IPS-18c (cell line): ENCODE results near the gene LLGL2.

ENCODE experiments used
- H3K4me3 ChIP-seq: 2 replicates; pipeline ENCODE4 v1.7.0; 2013; ENCODE audit warnings: low read depth, mild to moderate bottlenecking, low read length, moderate library complexity; ENCODE audit not compliant: insufficient read depth
- H3K9me3 ChIP-seq: one replicate; pipeline ENCODE4 v1.6.1; 2013; ENCODE audit warnings: mild to moderate bottlenecking, low read length, moderate library complexity; ENCODE audit not compliant: control insufficient read depth, insufficient read depth

The LLGL2 gene

DNA sequence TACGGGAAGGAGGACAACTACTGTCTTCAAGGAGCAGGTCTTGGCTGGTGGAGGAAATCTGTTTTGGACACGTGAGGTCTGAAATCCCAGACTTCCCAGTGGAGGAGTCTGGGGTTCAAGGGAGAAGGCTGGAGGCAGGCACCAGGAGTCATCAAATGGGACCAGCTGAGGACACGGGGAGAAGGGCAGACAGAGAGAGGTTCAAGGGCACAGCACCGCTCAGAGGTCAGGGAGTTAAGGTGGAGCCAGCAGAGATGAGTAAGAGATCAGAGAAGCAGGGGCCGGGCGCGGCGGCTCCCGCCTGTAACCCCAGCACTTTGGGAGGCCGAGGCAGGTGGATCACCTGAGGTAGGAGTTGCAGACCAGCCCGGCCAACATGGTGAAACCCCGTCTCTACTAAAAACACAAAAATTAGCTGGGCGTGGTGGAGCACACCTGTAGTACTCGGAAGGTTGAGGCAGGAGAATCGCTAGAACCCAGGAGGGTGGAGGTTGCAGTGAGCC is 97.3 kb downstream of the LLGL2 start:
- Histone ChIP-seq H3K9me3 (peaks cover 2% of the 10 kb centered on the region), H3K4me3 (no peak overlapping the region)

DNA sequence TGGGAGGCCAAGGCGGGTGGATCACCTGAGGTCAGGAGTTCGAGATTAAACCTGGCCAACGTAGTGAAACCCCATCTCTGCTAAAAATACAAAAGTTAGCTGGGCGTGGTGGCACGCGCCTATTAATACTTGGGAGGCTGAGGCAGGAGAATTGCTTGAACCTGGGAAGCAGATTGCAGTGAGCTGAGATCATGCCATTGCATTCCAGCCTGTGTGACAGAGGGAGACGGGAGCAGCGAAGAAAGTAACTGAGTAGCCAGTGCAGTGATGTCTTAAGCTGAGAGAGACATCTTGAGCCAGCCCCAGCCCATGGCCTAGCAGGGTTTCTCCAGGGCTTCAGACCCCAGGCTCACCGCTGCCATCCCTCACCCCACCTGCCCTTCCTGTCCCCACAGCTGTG is 97.9 kb downstream of the LLGL2 start:
- Histone ChIP-seq H3K9me3 (peaks cover 2% of the 10 kb centered on the region), H3K4me3 (no peak overlapping the region)

DNA sequence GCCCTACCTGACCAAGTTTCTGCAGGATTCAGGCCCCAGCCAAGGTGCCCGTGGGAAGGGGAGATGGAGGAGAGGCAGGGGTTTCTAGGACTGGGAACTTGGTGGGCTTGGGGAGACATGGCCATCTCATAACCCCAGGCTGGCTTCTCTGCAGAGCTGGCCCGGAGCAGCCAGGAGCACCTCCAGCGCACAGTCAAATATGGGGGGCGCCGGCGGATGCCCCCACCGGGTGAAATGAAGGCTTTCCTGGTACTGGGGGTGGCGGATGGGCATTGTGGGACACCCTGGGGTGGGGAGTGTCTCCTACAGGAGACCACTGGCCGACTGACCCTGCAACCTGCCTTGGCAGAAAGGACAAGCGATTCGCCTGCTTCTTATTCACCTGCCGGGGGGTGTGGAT is 98.5 kb downstream of the LLGL2 start:
- H3K9me3 ChIP-seq = peaks cover 2% of the 10 kb centered on the region
- H3K4me3 ChIP-seq = no peak overlapping the region
